HEK293T (cell line): ENCODE results near the gene A1CF.

ENCODE experiments used
- BHLHE40 ChIP-seq: fragments of 450-650 bp; IDR thresholded peaks from 2 replicates; pipeline ENCODE4 v1.6.1; 2016; ENCODE audit warnings: mild to moderate bottlenecking, moderate library complexity, borderline replicate concordance
- CTBP1 ChIP-seq: fragments of 450-650 bp; IDR thresholded peaks from 2 replicates; pipeline ENCODE4 v1.6.1; 2016; ENCODE audit warnings: borderline replicate concordance
- FOXK2 ChIP-seq: fragments of 450-650 bp; IDR thresholded peaks from 2 replicates; pipeline ENCODE4 v1.6.1; 2016; ENCODE audit warnings: mild to moderate bottlenecking
- FOXM1 ChIP-seq: fragments of 450-650 bp; IDR thresholded peaks from 2 replicates; pipeline ENCODE4 v1.6.1; 2017; ENCODE audit warnings: mild to moderate bottlenecking, borderline replicate concordance
- HDGF ChIP-seq: fragments of 450-650 bp; IDR thresholded peaks from 2 replicates; pipeline ENCODE4 v1.6.1; 2017; ENCODE audit warnings: antibody characterized with exemption, borderline replicate concordance
- PKNOX1 ChIP-seq: fragments of 450-650 bp; IDR thresholded peaks from 2 replicates; pipeline ENCODE4 v1.6.1; 2016
- SP1 ChIP-seq: fragments of 450-650 bp; IDR thresholded peaks from 2 replicates; pipeline ENCODE4 v1.6.1; 2017
- SUZ12 ChIP-seq: fragments of 450-650 bp; IDR thresholded peaks from 2 replicates; pipeline ENCODE4 v1.6.1; 2016; ENCODE audit warnings: mild to moderate bottlenecking
- ZNF384 ChIP-seq: fragments of 450-650 bp; IDR thresholded peaks from 2 replicates; pipeline ENCODE4 v1.6.1; 2016

GRCh38 chr10:50885097-50885859, at the start of gene A1CF:
- TF ChIP-seq PKNOX1: no peak
- no peak for TF ChIP-seq SP1
- TF ChIP-seq BHLHE40: no peak
- no peak for TF ChIP-seq FOXK2
- TF ChIP-seq ZNF384: no peak
- TF ChIP-seq FOXM1: no peak
- TF ChIP-seq SUZ12: no peak
- TF ChIP-seq HDGF: no peak
- TF ChIP-seq CTBP1: no peak
